KMS-11 (cell line): Measurements from ENCODE around the gene LNPEP.

Experiments
- H2AFZ ChIP-seq: fragments of 200-600 bp; sonication (generic); 2 replicates; pipeline ENCODE4 v1.6.1; 2016; ENCODE audit warnings: antibody characterized with exemption, mixed run types, low read depth
- H3K27ac ChIP-seq: fragments of 200-600 bp; sonication (generic); 2 replicates; pipeline ENCODE4 v1.6.1; 2016; ENCODE audit warnings: mild to moderate bottlenecking, mixed run types
- H3K27me3 ChIP-seq: fragments of 200-600 bp; sonication (generic); 2 replicates; pipeline ENCODE4 v1.6.1; 2017; ENCODE audit warnings: mild to moderate bottlenecking, low read depth, mixed run types, moderate library complexity; ENCODE audit not compliant: insufficient read depth
- H3K36me3 ChIP-seq: fragments of 200-600 bp; sonication (generic); 2 replicates; pipeline ENCODE4 v1.6.1; 2017; ENCODE audit warnings: mild to moderate bottlenecking, mixed run types; ENCODE audit not compliant: insufficient read depth
- H3K4me1 ChIP-seq: fragments of 200-600 bp; sonication (generic); 2 replicates; pipeline ENCODE4 v1.6.1; 2016; ENCODE audit warnings: mild to moderate bottlenecking, low read depth, mixed run types; ENCODE audit not compliant: poor library complexity, severe bottlenecking
- H3K4me2 ChIP-seq: fragments of 200-600 bp; sonication (generic); 2 replicates; pipeline ENCODE4 v1.7.0; 2016; ENCODE audit warnings: mild to moderate bottlenecking, mixed run types
- H3K4me3 ChIP-seq: fragments of 200-600 bp; sonication (generic); IDR thresholded peaks from 2 replicates; pipeline ENCODE4 v1.6.1; 2017; ENCODE audit warnings: low read depth, low read length, mixed read lengths; ENCODE audit not compliant: insufficient read depth
- H3K79me2 ChIP-seq: fragments of 200-600 bp; sonication (generic); 2 replicates; pipeline ENCODE4 v1.6.1; 2016; ENCODE audit warnings: low read depth, mixed run types; ENCODE audit not compliant: insufficient read depth
- H3K9ac ChIP-seq: fragments of 200-600 bp; sonication (generic); 2 replicates; pipeline ENCODE4 v1.6.1; 2016; ENCODE audit warnings: mild to moderate bottlenecking, mixed run types
- H4K20me1 ChIP-seq: fragments of 200-600 bp; sonication (generic); 2 replicates; pipeline ENCODE4 v1.6.1; 2016; ENCODE audit warnings: mild to moderate bottlenecking, mixed run types; ENCODE audit not compliant: insufficient read depth
- TF ChIP-seq, protein P1 (sequence below): fragments of 200-600 bp; sonication (generic); conservative IDR thresholded peaks from 2 replicates; pipeline ENCODE4 v1.6.1; 2017; ENCODE audit warnings: low read depth, mild to moderate bottlenecking, antibody characterized with exemption, low read length, moderate library complexity, mixed read lengths

Gene LNPEP

GRCh38 chr5:97000391-97000790 is 64.5 kb downstream of the LNPEP start:
- Histone ChIP-seq H3K27me3 (no peaks in the 10 kb centered on the region), H3K36me3 (no peaks in the 10 kb centered on the region), H3K9ac (no peak overlapping the region), H3K27ac (no peak overlapping the region), H2AFZ (no peak overlapping the region), H3K79me2 (no peaks in the 10 kb centered on the region), H3K4me1 (no peaks in the 10 kb centered on the region), H4K20me1 (no peaks in the 10 kb centered on the region), H3K4me3 (no peak overlapping the region), H3K4me2 (no peak overlapping the region)
- TF ChIP-seq, protein P1, sequence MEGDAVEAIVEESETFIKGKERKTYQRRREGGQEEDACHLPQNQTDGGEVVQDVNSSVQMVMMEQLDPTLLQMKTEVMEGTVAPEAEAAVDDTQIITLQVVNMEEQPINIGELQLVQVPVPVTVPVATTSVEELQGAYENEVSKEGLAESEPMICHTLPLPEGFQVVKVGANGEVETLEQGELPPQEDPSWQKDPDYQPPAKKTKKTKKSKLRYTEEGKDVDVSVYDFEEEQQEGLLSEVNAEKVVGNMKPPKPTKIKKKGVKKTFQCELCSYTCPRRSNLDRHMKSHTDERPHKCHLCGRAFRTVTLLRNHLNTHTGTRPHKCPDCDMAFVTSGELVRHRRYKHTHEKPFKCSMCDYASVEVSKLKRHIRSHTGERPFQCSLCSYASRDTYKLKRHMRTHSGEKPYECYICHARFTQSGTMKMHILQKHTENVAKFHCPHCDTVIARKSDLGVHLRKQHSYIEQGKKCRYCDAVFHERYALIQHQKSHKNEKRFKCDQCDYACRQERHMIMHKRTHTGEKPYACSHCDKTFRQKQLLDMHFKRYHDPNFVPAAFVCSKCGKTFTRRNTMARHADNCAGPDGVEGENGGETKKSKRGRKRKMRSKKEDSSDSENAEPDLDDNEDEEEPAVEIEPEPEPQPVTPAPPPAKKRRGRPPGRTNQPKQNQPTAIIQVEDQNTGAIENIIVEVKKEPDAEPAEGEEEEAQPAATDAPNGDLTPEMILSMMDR: no peak

DNA sequence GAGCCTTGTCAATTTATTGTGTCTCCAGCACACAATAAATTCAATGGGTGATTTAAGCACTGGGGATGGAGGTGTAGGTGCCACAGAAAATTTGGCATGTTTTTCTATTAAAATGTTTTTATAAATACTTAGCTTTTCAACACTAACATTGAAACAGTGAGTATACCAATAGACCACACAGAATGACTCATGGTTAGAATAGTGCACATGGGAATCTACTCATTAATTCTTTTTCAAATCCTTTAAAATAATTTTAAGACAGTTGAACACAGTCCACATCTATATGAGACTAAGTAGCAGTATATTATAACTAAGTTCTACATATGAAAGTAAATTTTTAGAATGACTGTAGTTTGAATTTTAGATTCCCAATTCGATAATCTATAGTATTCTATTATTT is 67.1 kb downstream of the LNPEP start:
- TF ChIP-seq, protein P1: no peak
- no peaks in the 10 kb centered on the region for H3K36me3 ChIP-seq
- H3K4me3 ChIP-seq: no peak overlapping the region
- H3K27me3 ChIP-seq: no peaks in the 10 kb centered on the region
- no peaks in the 10 kb centered on the region for H3K79me2 ChIP-seq
- H3K9ac ChIP-seq: no peak overlapping the region
- no peaks in the 10 kb centered on the region for H4K20me1 ChIP-seq
- H3K27ac ChIP-seq: no peak overlapping the region
- H2AFZ ChIP-seq: no peak overlapping the region
- H3K4me2 ChIP-seq: no peak overlapping the region
- H3K4me1 ChIP-seq: no peaks in the 10 kb centered on the region

GRCh38 chr5:97004423-97005060 is 68.7 kb downstream of the LNPEP start:
- Histone ChIP-seq H3K4me2 (no peak overlapping the region), H3K4me3 (no peak overlapping the region), H3K36me3 (no peaks in the 10 kb centered on the region), H3K4me1 (no peaks in the 10 kb centered on the region), H3K79me2 (no peaks in the 10 kb centered on the region), H4K20me1 (no peaks in the 10 kb centered on the region), H2AFZ (no peak overlapping the region), H3K27ac (no peak overlapping the region), H3K9ac (no peak overlapping the region), H3K27me3 (no peaks in the 10 kb centered on the region)
- TF ChIP-seq, protein P1: no peak

DNA sequence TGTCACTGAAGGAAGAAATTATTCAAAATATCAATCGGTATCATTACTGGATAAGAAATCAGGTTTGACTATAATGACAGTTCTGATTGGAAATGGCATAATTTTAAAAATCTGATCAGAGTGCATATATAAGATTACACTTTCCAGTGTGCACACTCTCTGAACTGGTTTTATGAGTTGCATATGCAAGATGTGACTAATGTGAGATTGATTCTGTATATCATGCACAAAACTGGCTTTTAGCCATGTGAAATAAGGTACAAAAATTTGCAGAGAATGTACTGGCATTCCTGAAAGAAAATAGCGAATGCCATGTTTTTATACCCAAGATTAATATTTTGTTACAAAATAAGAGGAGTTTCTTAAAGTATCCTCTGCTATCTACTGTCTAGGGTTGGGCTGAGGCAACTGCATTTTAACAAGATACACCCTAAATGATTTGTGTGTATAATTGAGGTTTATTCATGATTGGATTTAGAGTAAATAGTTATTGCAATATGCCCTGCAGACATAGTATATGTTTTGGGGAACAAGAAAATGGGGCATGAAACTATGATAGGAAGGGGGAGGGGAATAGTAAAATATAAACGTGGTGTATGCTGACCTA is 70.7 kb downstream of the LNPEP start:
- Histone ChIP-seq H3K27ac (no peak overlapping the region), H3K9ac (no peak overlapping the region), H3K4me3 (no peak overlapping the region), H3K36me3 (no peaks in the 10 kb centered on the region), H3K79me2 (no peaks in the 10 kb centered on the region), H3K27me3 (no peaks in the 10 kb centered on the region), H2AFZ (no peak overlapping the region), H3K4me2 (no peak overlapping the region), H3K4me1 (no peaks in the 10 kb centered on the region), H4K20me1 (no peaks in the 10 kb centered on the region)
- TF ChIP-seq, protein P1: no peak
